Right kidney (tissue), 1 donor: ENCODE data around the gene CYFIP2.

Experiments used
- DNase-seq: peaks from one replicate; pipeline ENCODE4 v3.0.0-alpha.2; 2016

Gene CYFIP2

GRCh38 chr5:157356576-157356975 is 90.7 kb downstream of the CYFIP2 start:
- no peak for DNase-seq

DNA sequence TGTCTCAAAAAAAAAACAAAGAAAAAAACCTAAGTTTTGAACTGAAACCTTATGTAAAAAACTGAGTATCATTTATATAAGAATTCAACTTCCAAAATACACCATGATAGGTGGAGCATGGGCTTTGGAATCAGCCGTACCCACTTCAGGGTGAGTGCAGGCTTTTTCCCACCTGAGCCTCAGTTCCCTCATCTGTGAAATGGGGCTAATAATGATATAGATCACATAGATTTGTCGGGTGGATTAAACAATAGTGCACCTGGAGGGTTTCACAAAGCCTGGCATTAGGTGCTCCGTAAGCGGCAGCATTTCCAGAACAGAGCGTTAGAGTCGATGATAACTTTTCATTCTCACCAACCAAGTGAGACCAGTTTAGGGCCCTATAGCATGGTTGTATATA is 91.9 kb downstream of the CYFIP2 start:
- DNase-seq: no peak

DNA sequence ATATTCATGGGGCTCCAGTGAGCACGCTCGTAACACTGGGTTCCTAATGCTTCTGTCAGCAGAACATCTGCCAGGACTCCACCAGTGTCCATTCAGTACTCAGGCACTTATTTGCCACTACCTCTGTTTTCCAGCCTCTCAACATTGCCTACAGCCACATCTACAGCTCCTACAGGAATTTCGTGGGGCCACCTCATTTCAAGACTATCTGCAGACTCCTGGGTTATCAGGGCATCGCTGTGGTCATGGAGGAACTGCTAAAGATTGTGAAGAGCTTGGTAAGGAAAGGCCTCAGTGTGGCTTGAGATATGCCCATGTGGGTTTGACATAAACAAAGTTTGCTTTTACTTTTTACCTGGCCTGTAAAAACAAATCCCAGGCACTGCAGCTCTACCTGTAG is 92.9 kb downstream of the CYFIP2 start:
- no peak for DNase-seq

- no peak for DNase-seq
These were observed 93.6 kb downstream of the CYFIP2 start for GRCh38 chr5:157359356-157360055.

- no peak for DNase-seq
These were observed 96.1 kb downstream of the CYFIP2 start for GRCh38 chr5:157362012-157362411.

- no peak for DNase-seq
These were observed 96.6 kb downstream of the CYFIP2 start for GRCh38 chr5:157362502-157362901.

- no peak for DNase-seq
These were observed 97.1 kb downstream of the CYFIP2 start for GRCh38 chr5:157362982-157363381.

GRCh38 chr5:157365732-157366131 is 99.8 kb downstream of the CYFIP2 start:
- no peak for DNase-seq

- no peak for DNase-seq
These were observed 101.1 kb downstream of the CYFIP2 start for GRCh38 chr5:157366741-157367674.

DNA sequence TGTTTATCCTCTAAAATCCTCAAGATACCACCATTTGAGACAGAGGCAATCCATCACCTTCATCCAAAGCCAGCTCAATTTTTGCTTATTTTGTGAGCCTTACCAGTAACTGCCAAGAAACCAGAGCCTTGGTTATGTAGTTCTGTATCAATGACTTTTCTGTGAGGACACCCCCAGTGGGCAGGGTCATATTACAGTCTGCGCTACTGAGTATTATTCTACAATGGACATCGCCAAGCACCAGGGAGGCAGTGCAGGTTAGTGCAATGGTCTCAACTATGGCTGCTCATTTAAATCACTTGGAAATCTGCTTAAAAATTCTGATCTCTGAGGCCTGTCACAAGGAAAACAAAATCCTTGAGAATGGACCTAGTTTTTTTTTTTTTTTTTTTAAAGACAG is 103.6 kb downstream of the CYFIP2 start:
- no peak for DNase-seq

DNA sequence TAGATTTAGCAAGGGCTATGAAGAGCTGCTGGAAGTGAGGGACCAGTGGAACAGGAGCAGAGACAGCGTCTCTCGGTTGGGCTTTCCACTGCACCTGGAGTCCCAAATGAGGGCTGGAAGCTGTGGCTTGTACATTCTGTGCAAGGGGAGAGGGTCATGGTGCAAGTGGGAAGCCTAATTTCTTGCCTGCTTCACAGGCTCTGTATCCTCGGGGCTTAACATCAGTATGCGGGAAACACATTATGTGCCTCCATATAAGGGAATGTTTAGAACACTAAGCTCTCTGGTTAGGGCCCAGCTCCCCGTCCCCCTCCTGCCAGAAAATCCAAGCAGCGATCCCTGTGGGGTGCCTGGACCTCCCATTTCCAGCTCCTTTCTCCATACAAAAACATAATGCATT is 105.0 kb downstream of the CYFIP2 start:
- DNase-seq: no peak

- no peak for DNase-seq
These were observed 105.9 kb downstream of the CYFIP2 start for GRCh38 chr5:157371655-157372471.

DNA sequence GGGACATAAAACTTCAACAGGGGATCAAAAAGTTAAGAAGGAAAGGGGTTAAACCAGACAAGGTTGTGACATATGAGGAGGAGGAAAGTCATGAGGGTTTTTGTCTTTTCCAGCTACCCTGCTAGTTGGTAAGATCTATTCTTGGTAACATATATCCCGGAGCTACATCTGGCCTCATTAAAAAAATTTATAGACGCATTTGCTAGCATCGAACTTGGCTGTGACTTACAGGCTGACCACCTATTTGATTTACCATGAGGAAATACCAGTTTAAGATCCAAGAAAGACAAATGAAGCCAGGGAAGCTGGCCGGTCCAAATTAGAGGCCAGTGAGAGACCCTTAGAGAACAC is 106.5 kb downstream of the CYFIP2 start:
- no peak for DNase-seq

DNA sequence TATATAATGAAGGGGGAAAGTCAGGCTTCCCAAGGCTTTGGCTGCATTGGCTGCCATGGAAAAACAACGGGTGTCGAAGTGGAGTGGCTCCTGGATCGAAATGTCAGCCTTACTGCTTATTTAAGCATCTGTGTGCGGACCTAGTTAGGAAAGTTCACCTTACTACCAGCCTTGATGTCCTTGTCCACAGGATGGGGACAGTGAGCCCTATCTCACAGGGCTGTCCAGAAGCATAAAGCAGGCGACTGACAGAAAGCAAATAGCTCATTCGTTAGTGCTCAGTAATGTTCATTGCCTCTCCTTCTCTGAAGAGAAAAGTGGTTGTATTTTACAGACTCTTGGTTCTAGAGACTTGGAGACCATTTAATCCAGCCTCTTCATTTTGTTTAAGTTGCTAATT is 112.6 kb downstream of the CYFIP2 start:
- no peak for DNase-seq

DNA sequence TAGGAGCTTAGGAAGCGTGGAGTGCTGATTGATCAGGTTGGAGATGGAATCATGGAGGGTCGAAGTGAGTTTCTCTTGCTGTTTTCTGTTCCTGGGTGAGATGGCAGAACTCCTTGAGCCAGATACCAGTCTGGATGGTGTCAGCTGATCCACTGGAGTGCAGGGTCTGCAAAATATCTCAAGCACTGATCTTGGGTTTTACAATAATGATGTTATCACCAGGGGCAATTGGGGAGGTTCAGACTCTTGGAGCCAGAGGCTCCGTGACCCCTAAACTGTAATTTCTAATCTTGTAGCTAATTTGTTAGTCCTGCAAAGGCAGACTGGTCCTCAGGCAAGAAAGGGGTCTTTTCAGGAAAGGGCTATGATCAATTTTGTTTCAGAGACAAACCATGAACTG is 114.1 kb downstream of the CYFIP2 start:
- DNase-seq: no peak

DNA sequence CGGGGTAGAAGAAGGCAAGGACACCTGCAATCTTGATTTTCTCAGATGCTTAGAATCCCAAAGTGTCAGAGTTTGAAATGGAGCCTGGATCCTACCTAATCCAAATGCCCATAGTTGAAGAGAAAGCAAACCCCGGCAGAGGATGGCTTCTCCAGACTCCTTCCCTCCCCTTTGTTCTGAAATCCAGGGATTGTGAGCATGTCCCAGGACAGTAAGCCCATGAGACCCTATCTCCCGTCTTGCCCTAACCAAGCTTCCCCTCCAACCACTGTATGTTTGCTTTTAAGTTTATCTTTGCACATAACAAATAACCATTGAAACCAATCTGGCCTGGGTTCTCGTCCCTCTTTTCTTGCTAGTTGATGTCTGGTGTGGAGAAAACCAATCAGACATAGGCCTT is 115.8 kb downstream of the CYFIP2 start:
- DNase-seq: no peak

DNA sequence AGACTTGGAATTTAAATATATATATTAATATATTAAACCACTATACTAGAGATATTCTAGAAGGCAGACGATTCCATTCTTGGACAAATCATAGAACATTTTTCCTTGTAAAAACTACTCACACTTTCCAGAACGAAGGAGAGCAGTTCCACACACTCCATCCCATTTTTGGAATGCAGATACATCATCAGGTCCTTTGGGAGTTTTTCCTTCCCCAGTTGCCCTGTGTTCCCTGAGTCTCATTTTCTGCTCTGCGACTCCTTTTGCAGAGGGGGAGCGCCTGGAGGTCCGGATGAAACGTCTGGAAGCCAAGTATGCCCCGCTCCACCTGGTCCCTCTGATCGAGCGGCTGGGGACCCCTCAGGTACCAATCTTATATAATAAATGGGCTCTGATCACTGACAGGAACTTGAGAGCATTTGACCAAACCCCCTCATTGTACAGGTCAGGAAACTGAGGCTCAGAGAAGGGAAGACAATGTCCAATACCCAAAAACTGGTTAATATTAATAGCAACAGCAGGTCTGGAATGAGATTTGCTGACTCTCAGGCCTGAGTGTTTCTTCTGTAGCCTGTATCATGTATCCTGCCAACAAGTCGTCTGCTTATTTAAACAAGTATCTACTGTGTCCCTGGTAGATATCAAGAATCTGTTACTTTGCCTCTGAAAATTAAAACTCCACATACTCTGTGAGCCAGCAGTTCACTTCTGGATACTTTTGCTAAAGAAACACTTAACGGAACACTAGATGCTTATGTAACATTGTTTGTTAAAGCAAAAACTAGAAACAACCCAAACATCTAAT is 117.3 kb downstream of the CYFIP2 start:
- DNase-seq: no peak

DNA sequence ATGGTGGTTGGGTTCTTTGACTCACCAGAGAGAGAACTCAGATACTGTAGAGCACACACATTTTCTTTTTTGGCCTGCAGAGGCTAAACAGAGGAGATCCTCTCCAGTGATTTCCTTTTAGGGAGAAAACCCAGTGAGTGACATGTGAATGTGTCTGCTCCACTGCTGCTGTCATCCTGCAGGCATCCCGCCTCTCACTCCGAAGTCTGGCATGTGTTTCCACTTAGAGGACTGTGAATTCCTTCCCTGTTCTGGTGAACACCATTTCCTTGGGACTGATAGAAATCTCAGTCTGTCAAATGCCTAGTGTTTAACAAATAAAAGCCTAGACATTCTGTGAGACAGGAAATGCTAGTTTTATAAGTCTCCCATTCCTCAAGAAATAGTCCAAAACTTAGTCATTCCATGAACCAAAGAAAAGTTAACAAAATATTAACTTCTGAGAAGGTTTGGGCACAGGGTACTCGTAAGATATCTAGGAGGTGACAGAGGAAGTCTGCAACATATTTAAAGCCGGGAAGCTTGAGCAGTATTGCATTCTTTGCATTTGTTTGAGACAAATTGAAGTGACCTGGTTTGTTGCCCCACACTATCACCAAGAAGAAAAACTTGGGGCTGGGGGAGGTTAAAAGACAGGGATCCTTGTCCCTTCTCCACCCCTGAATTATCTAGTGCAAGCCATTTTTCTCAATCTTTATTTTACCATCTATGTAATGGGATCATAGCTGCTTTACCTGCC is 119.2 kb downstream of the CYFIP2 start:
- no peak for DNase-seq

- no peak for DNase-seq
These were observed 121.2 kb downstream of the CYFIP2 start for GRCh38 chr5:157387041-157387563.

DNA sequence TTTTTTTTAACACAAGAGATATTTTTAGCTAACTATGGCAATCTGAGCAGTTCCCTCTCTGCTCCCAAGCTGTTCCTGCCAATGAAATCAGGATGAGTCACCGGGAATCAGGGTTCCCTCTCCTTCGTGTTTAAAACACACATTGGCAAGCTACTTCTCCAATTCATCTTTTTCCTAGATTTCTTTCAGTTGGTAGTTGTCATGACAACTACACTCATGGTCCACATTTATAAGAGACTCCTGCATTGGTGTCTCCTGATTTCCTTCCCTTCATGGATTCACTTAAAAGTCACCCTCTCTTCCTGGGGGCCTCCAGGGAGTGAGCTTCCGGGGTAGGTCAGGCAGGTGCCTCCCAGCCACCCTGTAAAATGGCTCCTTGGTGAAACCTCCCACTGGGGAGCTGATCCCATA is 121.8 kb downstream of the CYFIP2 start:
- DNase-seq: no peak

- DNase-seq: no peak
These were observed 122.3 kb downstream of the CYFIP2 start for GRCh38 chr5:157388111-157388710.
